ENCODE measurements around the gene CBLN1. TPM values are rescaled to one million over a fixed set of nuclear protein-coding genes. Genes with fewer than 3 reads are reported as not detected.

The CBLN1 gene
- total and polyA plus RNA-seq, 2 of the 4 experiments (the other 2 are of a cell fraction), result not detected

DNA sequence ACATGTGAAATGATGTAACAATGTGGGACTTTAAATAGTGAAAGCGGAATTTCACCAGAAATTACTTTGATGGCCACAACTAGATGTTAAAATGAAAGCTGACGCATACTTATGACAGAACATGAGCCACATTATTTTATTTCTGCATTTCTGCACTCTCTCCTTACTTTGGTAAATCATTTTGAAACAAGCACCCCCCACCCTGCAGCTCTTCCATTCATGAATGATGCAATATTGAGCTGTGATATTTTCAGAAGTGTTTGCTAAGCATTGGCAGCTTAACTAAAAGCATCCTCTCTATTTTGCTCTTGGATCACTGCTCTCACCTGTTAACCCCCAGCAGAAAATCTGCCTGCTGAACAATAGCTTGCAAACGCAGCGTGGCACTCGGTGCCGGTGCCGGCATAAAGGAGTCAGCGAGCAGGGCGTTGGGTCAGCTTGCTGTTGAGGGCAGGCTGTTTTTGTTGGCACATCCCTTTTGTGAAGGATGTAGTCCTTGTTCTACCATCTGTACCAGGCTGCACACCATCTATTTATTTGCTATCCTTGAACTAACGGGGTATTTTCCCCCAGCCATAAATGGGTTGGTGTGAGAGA lies 30.8 kb upstream of the CBLN1 start:
- H3K27ac ChIP-seq (ENCODE audit: insufficient read depth, low read length), result no peak overlapping the region
- H3K9me3 ChIP-seq (ENCODE audit: control insufficient read depth, insufficient read depth, low read length), result no peaks in the 10 kb centered on the region
- H2BK15ac ChIP-seq (ENCODE audit: low read depth, low read length), result no peak overlapping the region
- H2AFZ ChIP-seq (replicated peaks; ENCODE audit: low read length, poor library complexity), result no peak overlapping the region
- H3K18ac ChIP-seq (ENCODE audit: low read depth, low read length), result no peak overlapping the region
- no peaks in the 10 kb centered on the region for H3K36me3 ChIP-seq (ENCODE audit: control insufficient read depth, insufficient read depth, low read length)
- DNase-seq (no peak), ATAC-seq (ENCODE audit: low read depth) (no peak)
- no peak overlapping the region for H2AK5ac ChIP-seq (ENCODE audit: low read depth, low read length)
- no peak overlapping the region for H2BK120ac ChIP-seq (ENCODE audit: low read depth, low read length)
- no peaks in the 10 kb centered on the region for H3K9me1 ChIP-seq (ENCODE audit: insufficient read depth, low read length)
- TF ChIP-seq CHD1 (IDR thresholded peaks at IDR 0.05; ENCODE audit: low read depth, low read length), result no peak
- TF ChIP-seq, protein P1, sequence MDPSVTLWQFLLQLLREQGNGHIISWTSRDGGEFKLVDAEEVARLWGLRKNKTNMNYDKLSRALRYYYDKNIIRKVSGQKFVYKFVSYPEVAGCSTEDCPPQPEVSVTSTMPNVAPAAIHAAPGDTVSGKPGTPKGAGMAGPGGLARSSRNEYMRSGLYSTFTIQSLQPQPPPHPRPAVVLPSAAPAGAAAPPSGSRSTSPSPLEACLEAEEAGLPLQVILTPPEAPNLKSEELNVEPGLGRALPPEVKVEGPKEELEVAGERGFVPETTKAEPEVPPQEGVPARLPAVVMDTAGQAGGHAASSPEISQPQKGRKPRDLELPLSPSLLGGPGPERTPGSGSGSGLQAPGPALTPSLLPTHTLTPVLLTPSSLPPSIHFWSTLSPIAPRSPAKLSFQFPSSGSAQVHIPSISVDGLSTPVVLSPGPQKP (IDR thresholded peaks at IDR 0.05; ENCODE audit: borderline replicate concordance, low read depth, low read length), result no peak
- no peak for TF ChIP-seq POLR2A (IDR thresholded peaks at IDR 0.05; ENCODE audit: low read depth, low read length)
- TF ChIP-seq SMC3 (IDR thresholded peaks at IDR 0.05; ENCODE audit: low read depth, low read length), result no peak
- TF ChIP-seq MXI1 (IDR thresholded peaks at IDR 0.05; ENCODE audit: borderline replicate concordance, low read depth, low read length), result no peak
- no peak for TF ChIP-seq MAZ (IDR thresholded peaks at IDR 0.05; ENCODE audit: borderline replicate concordance, low read depth, low read length)
- TF ChIP-seq NFE2L2 (IDR thresholded peaks at IDR 0.05; ENCODE audit: low read depth, low read length), result no peak
- TF ChIP-seq RCOR1 (IDR thresholded peaks at IDR 0.05; ENCODE audit: insufficient replicate concordance, low read length), result no peak
- TF ChIP-seq CTCF (conservative IDR thresholded peaks at IDR 0.05; ENCODE audit: low read depth, low read length), result no peak
- no peak for TF ChIP-seq FOS (IDR thresholded peaks at IDR 0.05; ENCODE audit: low read depth, low read length)
- no peak for TF ChIP-seq MAFK (IDR thresholded peaks at IDR 0.05; ENCODE audit: low read depth, low read length)
- TF ChIP-seq RAD21 (IDR thresholded peaks at IDR 0.05; ENCODE audit: low read length), result no peak
- TF ChIP-seq, protein P2, sequence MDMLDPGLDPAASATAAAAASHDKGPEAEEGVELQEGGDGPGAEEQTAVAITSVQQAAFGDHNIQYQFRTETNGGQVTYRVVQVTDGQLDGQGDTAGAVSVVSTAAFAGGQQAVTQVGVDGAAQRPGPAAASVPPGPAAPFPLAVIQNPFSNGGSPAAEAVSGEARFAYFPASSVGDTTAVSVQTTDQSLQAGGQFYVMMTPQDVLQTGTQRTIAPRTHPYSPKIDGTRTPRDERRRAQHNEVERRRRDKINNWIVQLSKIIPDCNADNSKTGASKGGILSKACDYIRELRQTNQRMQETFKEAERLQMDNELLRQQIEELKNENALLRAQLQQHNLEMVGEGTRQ (IDR thresholded peaks at IDR 0.05; ENCODE audit: low read depth, low read length), result no peak
- TF ChIP-seq CEBPB (IDR thresholded peaks at IDR 0.05; ENCODE audit: low read depth, low read length), result no peak
- no peak for TF ChIP-seq RFX5 (IDR thresholded peaks at IDR 0.05; ENCODE audit: low read depth, low read length)
- no peak for TF ChIP-seq BHLHE40 (IDR thresholded peaks at IDR 0.05; ENCODE audit: low read depth, low read length)
- no CpG with 5 or more reads among the region's 10 CpGs for WGBS, 2 experiments (ENCODE audit: extremely low coverage in 2 of 2, insufficient read length in 1 of 2)
- dilution Hi-C loops (cut with HindIII; ENCODE audit: low sequenced_read_pairs, unreplicated experiment) (no loop called here), intact Hi-C loops (cut with micrococcal nuclease) (no loop called here), in situ Hi-C loops (cut with MboI; ENCODE audit: low sequenced_read_pairs) (no loop called here)
- no peak overlapping the region for H4K8ac ChIP-seq (ENCODE audit: low read depth in 2 of 2, low read length in 2 of 2)
- H3K9ac ChIP-seq (ENCODE audit: low read depth, low read length), result no peak overlapping the region
- ChIA-PET POLR2A (ENCODE audit: unreplicated experiment) (no interaction called here), CTCF (interaction anchor here (0.6 kb wide), 1 partner anchor 56 kb away, joined by 5 read pairs; no protein-coding TSS in a partner anchor)
- no peak overlapping the region for H3K4me2 ChIP-seq (ENCODE audit: low read depth, low read length)
- BruUV-seq (replicated peaks), result no TSS peak
- H2AK9ac ChIP-seq (replicated peaks; ENCODE audit: low read depth, low read length, poor library complexity), result no peak overlapping the region
- no peak overlapping the region for H2BK5ac ChIP-seq (ENCODE audit: low read depth, low read length, poor library complexity, severe bottlenecking)
- no peak overlapping the region for H4K5ac ChIP-seq (ENCODE audit: low read depth, low read length)
- no peak overlapping the region for H3K23ac ChIP-seq (ENCODE audit: low read depth, low read length)
- no peak overlapping the region for H3K14ac ChIP-seq (replicated peaks; ENCODE audit: low read depth, low read length)
- no peak overlapping the region for H2BK20ac ChIP-seq (ENCODE audit: low read depth, low read length)
- H3K4me1 ChIP-seq (ENCODE audit: control insufficient read depth, insufficient read depth, low read length), result no peaks in the 10 kb centered on the region
- no peak overlapping the region for H3K4ac ChIP-seq (ENCODE audit: low read depth, low read length)
- H3K79me1 ChIP-seq (ENCODE audit: low read depth in 1 of 2, low read length in 2 of 2), result no peaks in the 10 kb centered on the region
- no peaks in the 10 kb centered on the region for H4K20me1 ChIP-seq (ENCODE audit: insufficient read depth, low read length)
- H3K56ac ChIP-seq (ENCODE audit: extremely low read depth, insufficient read depth, low read length), result no peak overlapping the region
- no peaks in the 10 kb centered on the region for H3K27me3 ChIP-seq (ENCODE audit: control insufficient read depth, insufficient read depth, low read length)
- H4K91ac ChIP-seq (ENCODE audit: insufficient read depth, low read depth, low read length), result no peak overlapping the region
- H3K4me3 ChIP-seq (ENCODE audit: insufficient read depth, low read depth, low read length), result no peak overlapping the region
